MM.1S (cell line): ENCODE measurements around the gene ZKSCAN1.

Source experiments
- DNase-seq: peaks from one replicate; pipeline ENCODE4 v3.0.0-alpha.2; 2015
- H2AFZ ChIP-seq: fragments of 300-600 bp; sonication (generic); 2 replicates; pipeline ENCODE4 v1.6.0; 2016; ENCODE audit warnings: antibody characterized with exemption, low read length
- H3F3A ChIP-seq: fragments of 300-600 bp; sonication (generic); 2 replicates; pipeline ENCODE4 v1.6.1; 2016; ENCODE audit warnings: mild to moderate bottlenecking, antibody characterized with exemption, low read length, moderate library complexity, mixed read lengths; ENCODE audit not compliant: insufficient read depth
- H3K27ac ChIP-seq: fragments of 300-600 bp; sonication (generic); 2 replicates; pipeline ENCODE4 v1.5.1; 2016; ENCODE audit warnings: mild to moderate bottlenecking, low read length
- H3K27me3 ChIP-seq: fragments of 300-600 bp; sonication (generic); replicated peaks from 2 replicates; pipeline ENCODE4 v1.6.0; 2016; ENCODE audit warnings: low read length; ENCODE audit not compliant: insufficient read depth
- H3K36me3 ChIP-seq: fragments of 300-600 bp; sonication (generic); replicated peaks from 2 replicates; pipeline ENCODE4 v1.6.1; 2016; ENCODE audit warnings: mild to moderate bottlenecking, low read length, mixed read lengths; ENCODE audit not compliant: insufficient read depth
- H3K4me1 ChIP-seq: fragments of 300-600 bp; sonication (generic); 2 replicates; pipeline ENCODE4 v1.6.1; 2016; ENCODE audit warnings: low read length, mixed read lengths
- H3K4me2 ChIP-seq: fragments of 300-600 bp; sonication (generic); 2 replicates; pipeline ENCODE4 v1.6.0; 2016; ENCODE audit warnings: low read depth, low read length
- H3K4me3 ChIP-seq: fragments of 300-600 bp; sonication (generic); 2 replicates; pipeline ENCODE4 v1.5.1; 2016; ENCODE audit warnings: low read length, mixed read lengths
- H3K79me2 ChIP-seq: fragments of 300-600 bp; sonication (generic); 2 replicates; pipeline ENCODE4 v1.6.1; 2016; ENCODE audit warnings: mixed run types, low read length, mixed read lengths
- H3K9ac ChIP-seq: fragments of 300-600 bp; sonication (generic); 2 replicates; pipeline ENCODE4 v1.6.1; 2016; ENCODE audit warnings: low read length, mixed read lengths
- H3K9me2 ChIP-seq: fragments of 300-600 bp; sonication (generic); replicated peaks from 2 replicates; pipeline ENCODE4 v1.6.1; 2016; ENCODE audit warnings: mild to moderate bottlenecking, low read length, mixed read lengths; ENCODE audit not compliant: insufficient read depth
- H3K9me3 ChIP-seq: fragments of 300-600 bp; sonication (generic); replicated peaks from 2 replicates; pipeline ENCODE4 v1.6.1; 2016; ENCODE audit warnings: mild to moderate bottlenecking, low read length, mixed read lengths; ENCODE audit not compliant: insufficient read depth
- H4K20me1 ChIP-seq: fragments of 300-600 bp; sonication (generic); 2 replicates; pipeline ENCODE4 v1.6.1; 2016; ENCODE audit warnings: mild to moderate bottlenecking, low read length, moderate library complexity, mixed read lengths; ENCODE audit not compliant: insufficient read depth
- EZH2 ChIP-seq: fragments of 300-600 bp; sonication (generic); optimal IDR thresholded peaks from 2 replicates; pipeline ENCODE3; 2017; ENCODE audit warnings: low read depth, mild to moderate bottlenecking, antibody characterized with exemption, low read length, mixed read lengths
- EZH2phosphoT487 ChIP-seq: fragments of 300-600 bp; sonication (generic); IDR thresholded peaks from 2 replicates; pipeline ENCODE4 v1.6.1; 2018; ENCODE audit warnings: antibody characterized with exemption, low read length
- TF ChIP-seq, protein P1 (sequence below): fragments of 300-600 bp; sonication (generic); IDR thresholded peaks from 2 replicates; pipeline ENCODE4 v1.5.1; 2016; ENCODE audit warnings: antibody characterized with exemption, low read length, mixed read lengths

Gene ZKSCAN1

DNA sequence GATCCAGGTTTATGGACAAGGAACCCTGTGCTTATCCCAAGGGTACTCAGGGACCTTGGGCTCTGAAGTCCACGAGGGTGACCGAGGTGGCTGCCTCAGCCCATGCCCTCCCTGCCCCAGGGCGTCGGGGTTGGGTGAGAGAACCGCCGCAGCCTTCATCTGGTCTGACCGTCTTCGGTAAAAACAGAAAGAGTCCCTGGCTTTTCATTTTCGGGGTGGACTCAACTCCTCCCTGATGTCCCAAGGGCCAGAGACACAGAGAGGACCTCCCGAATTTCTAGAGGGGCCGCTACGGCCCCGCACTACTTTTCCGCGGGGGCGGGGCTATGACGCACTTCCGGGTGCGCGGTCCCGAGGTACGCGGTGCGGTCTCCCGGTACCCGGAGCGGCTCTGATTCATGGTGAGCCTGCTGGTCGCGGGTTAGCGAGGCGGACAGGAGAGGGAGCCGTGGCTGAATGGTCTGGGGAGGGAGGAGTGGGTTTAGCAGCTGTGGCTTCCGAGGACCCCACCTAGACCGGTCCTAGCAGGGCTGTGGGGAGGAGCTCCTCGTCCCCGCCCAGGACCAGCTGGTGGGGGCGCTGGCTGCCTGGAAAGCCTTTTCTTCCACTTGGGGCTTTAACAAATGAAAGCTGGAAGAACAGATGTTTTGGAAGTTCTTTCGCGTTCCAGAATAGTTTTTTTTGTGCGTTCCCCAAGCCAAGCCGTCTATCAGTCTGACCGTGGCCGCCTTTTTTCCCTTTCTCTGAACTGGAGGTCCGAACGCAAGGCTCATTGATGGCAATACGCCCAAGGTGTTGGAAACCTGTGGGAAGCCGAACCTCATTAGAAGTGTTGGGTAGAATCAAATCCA, 34.3 kb downstream of the ZKSCAN1 start, which contains the start of gene ZSCAN21:
ZSCAN21 (plus strand) TSS at position 334 of the 851 bp plus-strand sequence. CDS start 7,233 bp downstream, outside the sequence.
- H3K79me2 ChIP-seq: no peaks in the 10 kb centered on the region
- H2AFZ ChIP-seq: peak within 1 kb of the TSS; percentile 84
- peak within 1 kb of the TSS; percentile 67 for H3K9ac ChIP-seq
- H3F3A ChIP-seq: no peaks in the 10 kb centered on the region; the same call in 1 of the 2 replicates
- no peaks in the 10 kb centered on the region for H3K9me3 ChIP-seq
- no peaks in the 10 kb centered on the region for H3K9me2 ChIP-seq
- peak; percentile 74 for DNase-seq
- H3K4me1 ChIP-seq: peaks cover 3% of the 10 kb centered on the region; the same call in 1 of the 2 replicates
- TF ChIP-seq, protein P1, sequence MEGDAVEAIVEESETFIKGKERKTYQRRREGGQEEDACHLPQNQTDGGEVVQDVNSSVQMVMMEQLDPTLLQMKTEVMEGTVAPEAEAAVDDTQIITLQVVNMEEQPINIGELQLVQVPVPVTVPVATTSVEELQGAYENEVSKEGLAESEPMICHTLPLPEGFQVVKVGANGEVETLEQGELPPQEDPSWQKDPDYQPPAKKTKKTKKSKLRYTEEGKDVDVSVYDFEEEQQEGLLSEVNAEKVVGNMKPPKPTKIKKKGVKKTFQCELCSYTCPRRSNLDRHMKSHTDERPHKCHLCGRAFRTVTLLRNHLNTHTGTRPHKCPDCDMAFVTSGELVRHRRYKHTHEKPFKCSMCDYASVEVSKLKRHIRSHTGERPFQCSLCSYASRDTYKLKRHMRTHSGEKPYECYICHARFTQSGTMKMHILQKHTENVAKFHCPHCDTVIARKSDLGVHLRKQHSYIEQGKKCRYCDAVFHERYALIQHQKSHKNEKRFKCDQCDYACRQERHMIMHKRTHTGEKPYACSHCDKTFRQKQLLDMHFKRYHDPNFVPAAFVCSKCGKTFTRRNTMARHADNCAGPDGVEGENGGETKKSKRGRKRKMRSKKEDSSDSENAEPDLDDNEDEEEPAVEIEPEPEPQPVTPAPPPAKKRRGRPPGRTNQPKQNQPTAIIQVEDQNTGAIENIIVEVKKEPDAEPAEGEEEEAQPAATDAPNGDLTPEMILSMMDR: no peak
- TF ChIP-seq EZH2: no peak
- no peak for TF ChIP-seq EZH2phosphoT487
- 0 out of 2 replicates have a peak, but pooled peaks cover 4% of the 10 kb centered on the region for H3K27me3 ChIP-seq
- H3K27ac ChIP-seq: peak within 1 kb of the TSS; percentile 44; the same call in 1 of the 2 replicates
- peak within 1 kb of the TSS; percentile 77 for H3K4me3 ChIP-seq
- no peaks in the 10 kb centered on the region for H3K36me3 ChIP-seq
- peak within 1 kb of the TSS; percentile 68 for H3K4me2 ChIP-seq
- H4K20me1 ChIP-seq: no peaks in the 10 kb centered on the region

DNA sequence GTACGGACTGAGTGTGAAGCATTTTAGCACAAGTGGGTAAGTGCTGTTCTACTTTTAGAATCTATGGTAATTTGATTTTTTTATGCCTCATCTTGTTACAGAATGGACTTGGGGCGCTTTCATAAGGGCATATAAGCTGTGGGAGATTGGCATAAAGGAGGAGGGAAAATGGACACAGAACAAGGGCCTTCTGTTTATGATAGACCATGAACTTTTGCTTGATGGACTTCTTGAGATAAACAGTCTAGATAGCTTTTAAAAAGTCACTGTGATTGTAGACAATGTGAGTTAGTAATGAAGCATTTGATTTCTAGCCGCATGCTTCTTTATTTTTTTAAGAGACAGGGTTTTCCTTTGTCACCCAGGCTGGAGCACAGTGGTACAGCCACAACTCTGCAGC, 36.2 kb downstream of the ZKSCAN1 start:
- no peaks in the 10 kb centered on the region for H3K79me2 ChIP-seq
- H4K20me1 ChIP-seq: no peaks in the 10 kb centered on the region
- no peak overlapping the region for H3K4me3 ChIP-seq
- 0 out of 2 replicates have a peak, but pooled peaks cover 4% of the 10 kb centered on the region for H3K27me3 ChIP-seq
- H3K9ac ChIP-seq: no peak overlapping the region
- H3K36me3 ChIP-seq: no peaks in the 10 kb centered on the region
- TF ChIP-seq EZH2phosphoT487 (no peak), EZH2 (no peak)
- TF ChIP-seq, protein P1: no peak
- no peak overlapping the region for H2AFZ ChIP-seq
- H3K9me2 ChIP-seq: no peaks in the 10 kb centered on the region
- DNase-seq: no peak
- no peak overlapping the region for H3K27ac ChIP-seq
- H3K9me3 ChIP-seq: no peaks in the 10 kb centered on the region
- H3K4me2 ChIP-seq: no peak overlapping the region
- H3F3A ChIP-seq: no peaks in the 10 kb centered on the region
- H3K4me1 ChIP-seq: peaks cover 3% of the 10 kb centered on the region; the same call in 1 of the 2 replicates

DNA sequence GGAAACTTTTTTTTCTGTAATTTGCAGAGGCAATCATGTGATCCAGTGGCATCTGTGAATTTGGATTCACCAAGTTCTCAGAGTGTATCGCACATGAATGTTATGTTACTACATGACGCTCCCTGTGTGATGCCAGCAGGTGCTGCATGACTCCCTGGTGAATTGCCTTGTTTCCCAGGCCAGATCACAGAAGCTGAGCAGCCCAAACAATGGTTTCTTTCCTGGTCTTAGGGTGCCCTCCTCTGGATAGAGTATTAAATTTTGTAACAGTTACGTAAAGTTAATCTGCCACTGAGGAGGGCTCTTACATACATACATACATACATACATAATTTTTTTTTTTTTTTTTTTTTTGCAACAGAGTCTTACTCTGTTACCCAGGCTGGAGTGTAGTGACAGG, 37.8 kb downstream of the ZKSCAN1 start:
- no peaks in the 10 kb centered on the region for H3K9me3 ChIP-seq
- H3F3A ChIP-seq: no peaks in the 10 kb centered on the region
- peaks cover 3% of the 10 kb centered on the region; the same call in 1 of the 2 replicates for H3K4me1 ChIP-seq
- DNase-seq: peak; percentile 41
- H3K9ac ChIP-seq: no peak overlapping the region
- no peak overlapping the region for H2AFZ ChIP-seq
- no peaks in the 10 kb centered on the region for H3K27me3 ChIP-seq
- H3K4me2 ChIP-seq: no peak overlapping the region
- no peaks in the 10 kb centered on the region for H4K20me1 ChIP-seq
- no peak overlapping the region for H3K27ac ChIP-seq
- TF ChIP-seq, protein P1: 0 out of 2 replicates have a peak, but pooled peaks have one; percentile 18
- TF ChIP-seq EZH2phosphoT487: no peak
- H3K9me2 ChIP-seq: no peaks in the 10 kb centered on the region
- H3K36me3 ChIP-seq: no peaks in the 10 kb centered on the region
- H3K4me3 ChIP-seq: no peak overlapping the region
- H3K79me2 ChIP-seq: no peaks in the 10 kb centered on the region
